ENCODE results near the gene KDM4D. TPM values are rescaled to one million over a fixed set of nuclear protein-coding genes. Genes with fewer than 3 reads are reported as not detected.

The KDM4D gene
- polyA plus RNA-seq, 1 donor (not counting 4 experiments of a cell fraction or from before 2014, with no cell fraction given) = 1.1 TPM

GRCh38 chr11:94975599-94975998 is 2.1 kb downstream of the KDM4D start:
- Histone ChIP-seq H3K4me1 (ENCODE audit: control insufficient read depth, extremely low read depth, insufficient read depth, low read length) (peaks cover 5% of the 10 kb centered on the region), H3K36me3 (ENCODE audit: control insufficient read depth in 2 of 2, extremely low read depth in 1 of 2, insufficient read depth in 2 of 2, low read length in 2 of 2) (peaks cover 5 to 6% of the 10 kb centered on the region in 2 experiments), H3K79me2 (ENCODE audit: control insufficient read depth, insufficient read depth, low read length) (peaks cover 18% of the 10 kb centered on the region), H3K9ac (ENCODE audit: control insufficient read depth, extremely low read depth, insufficient read depth, low read length) (no peak overlapping the region), H4K20me1 (ENCODE audit: control insufficient read depth, extremely low read depth, insufficient read depth, low read length) (no peaks in the 10 kb centered on the region), H3K4me3 (ENCODE audit: control insufficient read depth in 2 of 3, extremely low read depth in 1 of 3, insufficient read depth in 2 of 3, low read depth in 1 of 3, low read length in 3 of 3) (no peak overlapping the region), H3K27me3 (ENCODE audit: control insufficient read depth, extremely low read depth, insufficient read depth, low read length) (no peaks in the 10 kb centered on the region), H3K9me3 (ENCODE audit: control insufficient read depth, low read depth, low read length) (no peaks in the 10 kb centered on the region), H3K9me1 (ENCODE audit: control insufficient read depth, extremely low read depth, insufficient read depth, low read length) (no peaks in the 10 kb centered on the region), H3K4me2 (ENCODE audit: control insufficient read depth, extremely low read depth, insufficient read depth, low read depth, low read length) (no peak overlapping the region), H3K27ac (ENCODE audit: control insufficient read depth, insufficient read depth, low read length) (no peak overlapping the region), H2AFZ (ENCODE audit: control insufficient read depth, low read length) (no peak overlapping the region)
- no peak for DNase-seq (ENCODE audit: low read depth, low spot score)
- dilution Hi-C loops (cut with MboI; ENCODE audit: extremely low pct_ligation_motif_present, low sequenced_read_pairs) = no loop called here
- FAIRE-seq = no peak
- TF ChIP-seq CTCF (optimal IDR thresholded peaks at IDR 0.05 in 1 of 3, IDR thresholded peaks at IDR 0.05 in 1 of 3, conservative IDR thresholded peaks at IDR 0.05 in 1 of 3; ENCODE audit: extremely low read depth in 1 of 3, insufficient read depth in 2 of 3, low read length in 3 of 3) (no peak), EZH2 (IDR thresholded peaks at IDR 0.05; ENCODE audit: low read length) (no peak)

- no peaks in the 10 kb centered on the region for H3K9me3 ChIP-seq (ENCODE audit: control insufficient read depth, low read depth, low read length)
- FAIRE-seq (no peak), DNase-seq (ENCODE audit: low read depth, low spot score) (no peak)
- dilution Hi-C loops (cut with MboI; ENCODE audit: extremely low pct_ligation_motif_present, low sequenced_read_pairs) = no loop called here
- no peak overlapping the region for H2AFZ ChIP-seq (ENCODE audit: control insufficient read depth, low read length)
- H4K20me1 ChIP-seq (ENCODE audit: control insufficient read depth, extremely low read depth, insufficient read depth, low read length) = no peaks in the 10 kb centered on the region
- TF ChIP-seq EZH2 (IDR thresholded peaks at IDR 0.05; ENCODE audit: low read length) (no peak), CTCF (optimal IDR thresholded peaks at IDR 0.05 in 1 of 3, IDR thresholded peaks at IDR 0.05 in 1 of 3, conservative IDR thresholded peaks at IDR 0.05 in 1 of 3; ENCODE audit: extremely low read depth in 1 of 3, insufficient read depth in 2 of 3, low read length in 3 of 3) (no peak)
- no peak overlapping the region for H3K4me2 ChIP-seq (ENCODE audit: control insufficient read depth, extremely low read depth, insufficient read depth, low read depth, low read length)
- no peak overlapping the region for H3K4me3 ChIP-seq (ENCODE audit: control insufficient read depth in 2 of 3, extremely low read depth in 1 of 3, insufficient read depth in 2 of 3, low read depth in 1 of 3, low read length in 3 of 3)
- H3K79me2 ChIP-seq (ENCODE audit: control insufficient read depth, insufficient read depth, low read length) = no peaks in the 10 kb centered on the region
- no peak overlapping the region for H3K27ac ChIP-seq (ENCODE audit: control insufficient read depth, insufficient read depth, low read length)
- no peaks in the 10 kb centered on the region for H3K4me1 ChIP-seq (ENCODE audit: control insufficient read depth, extremely low read depth, insufficient read depth, low read length)
- no peaks in the 10 kb centered on the region for H3K9me1 ChIP-seq (ENCODE audit: control insufficient read depth, extremely low read depth, insufficient read depth, low read length)
- no peaks in the 10 kb centered on the region for H3K36me3 ChIP-seq (ENCODE audit: control insufficient read depth in 2 of 2, extremely low read depth in 1 of 2, insufficient read depth in 2 of 2, low read length in 2 of 2)
- no peak overlapping the region for H3K9ac ChIP-seq (ENCODE audit: control insufficient read depth, extremely low read depth, insufficient read depth, low read length)
- H3K27me3 ChIP-seq (ENCODE audit: control insufficient read depth, extremely low read depth, insufficient read depth, low read length) = peaks cover 5% of the 10 kb centered on the region
Measured at GRCh38 chr11:94987378-94987777, 13.9 kb downstream of the KDM4D start.

All from keratinocyte (primary cell).